Subcutaneous abdominal adipose tissue (tissue), 5 donors: Measurements from ENCODE around the gene DPH1.
"Not testable (repeated sequence)": the region's sequence is repeated elsewhere in the genome, so short reads cannot be mapped to it uniquely, and the experiment has no call there.

ENCODE experiments used
- H3K27ac ChIP-seq: one replicate; pipeline ENCODE4 v1.7.0; 2013; ENCODE audit warnings: low read depth, mild to moderate bottlenecking, inconsistent platforms, low read length, moderate library complexity
- H3K27me3 ChIP-seq, 5 donors: one replicate each; pipeline ENCODE4 v1.7.0; 2013; ENCODE audit warnings: low read length in 5 of 5, inconsistent platforms in 1 of 5; ENCODE audit not compliant: control insufficient read depth in 5 of 5, insufficient read depth in 4 of 5
- H3K36me3 ChIP-seq, 5 donors: one replicate each; pipeline ENCODE4 v1.7.0; 2013; ENCODE audit warnings: low read length in 5 of 5; ENCODE audit not compliant: control insufficient read depth in 5 of 5, insufficient read depth in 5 of 5
- H3K4me1 ChIP-seq, 5 donors: one replicate each; pipeline ENCODE4 v1.7.0; 2013; ENCODE audit warnings: low read length in 5 of 5, mild to moderate bottlenecking in 3 of 5, moderate library complexity in 1 of 5; ENCODE audit not compliant: control insufficient read depth in 5 of 5, insufficient read depth in 5 of 5
- H3K4me3 ChIP-seq, 5 donors: one replicate each; pipeline ENCODE4 v1.7.0; 2013; ENCODE audit warnings: low read length in 5 of 5, low read depth in 1 of 5
- H3K9ac ChIP-seq, 5 donors: one replicate each; pipeline ENCODE4 v1.7.0; 2013; ENCODE audit warnings: low read length in 5 of 5, mild to moderate bottlenecking in 4 of 5, moderate library complexity in 3 of 5
- H3K9me3 ChIP-seq, 5 donors: one replicate each; pipeline ENCODE4 v1.7.0; 2013; ENCODE audit warnings: low read length in 5 of 5; ENCODE audit not compliant: control insufficient read depth in 5 of 5
- donor health status: healthy.
- donor health status: healthy.
- donor health status: healthy.
- donor health status: healthy.
- donor health status: healthy.

Gene DPH1

GRCh38 chr17:2029911-2030778, at the start of gene DPH1:
Gene DPH1, plus strand, starts transcription at chr17:2030153. Its CDS starts 17 bp downstream, at chr17:2030170.
- H3K27ac ChIP-seq: peak within 1 kb of the TSS; percentile 67
- peak within 1 kb of the TSS; percentile 77 to 90 (median 88) for H3K9ac ChIP-seq
- H3K4me1 ChIP-seq: peaks cover 5 to 35% (median 32%) of the 10 kb centered on the region in 5 donors
- H3K27me3 ChIP-seq: peaks cover 0 to 7% (median 4%) of the 10 kb centered on the region in 5 donors
- peak within 1 kb of the TSS; percentile 96 to 99 (median 97) for H3K4me3 ChIP-seq
- H3K9me3 ChIP-seq: no peaks in the 10 kb centered on the region
- H3K36me3 ChIP-seq: peaks cover 0 to 10% (median 6%) of the 10 kb centered on the region in 5 donors

- H3K9ac ChIP-seq: no peak overlapping the region
- no peaks in the 10 kb centered on the region for H3K9me3 ChIP-seq
- peaks cover 1 to 33% (median 16%) of the 10 kb centered on the region in 5 donors for H3K4me1 ChIP-seq
- no peak overlapping the region for H3K4me3 ChIP-seq
- H3K27ac ChIP-seq: no peak overlapping the region
- no peaks in the 10 kb centered on the region for H3K36me3 ChIP-seq
- peaks cover 0 to 14% (median 8%) of the 10 kb centered on the region in 5 donors for H3K27me3 ChIP-seq
These were observed 49.2 kb upstream of the DPH1 start for GRCh38 chr17:1980665-1981250.

GRCh38 chr17:1982793-1983366, 47.1 kb upstream of the DPH1 start:
- not testable (repeated sequence) for H3K36me3 ChIP-seq, H3K4me3 ChIP-seq, H3K9ac ChIP-seq, H3K27me3 ChIP-seq, H3K27ac ChIP-seq, H3K9me3 ChIP-seq
- H3K4me1 ChIP-seq: peaks cover 1 to 24% (median 12%) of the 10 kb centered on the region in 5 donors

- Histone ChIP-seq H3K4me3 (no peak overlapping the region), H3K9ac (no peak overlapping the region), H3K27me3 (no peaks in the 10 kb centered on the region), H3K36me3 (no peaks in the 10 kb centered on the region), H3K9me3 (no peaks in the 10 kb centered on the region), H3K27ac (no peak overlapping the region), H3K4me1 (peaks cover 0 to 8% (median 3%) of the 10 kb centered on the region in 5 donors)
These were observed 44.9 kb upstream of the DPH1 start for GRCh38 chr17:1985093-1985492.

- H3K27ac ChIP-seq: no peak overlapping the region
- H3K27me3 ChIP-seq: no peaks in the 10 kb centered on the region
- H3K4me1 ChIP-seq: peaks cover 0 to 6% (median 3%) of the 10 kb centered on the region in 5 donors
- H3K9ac ChIP-seq: no peak overlapping the region
- no peaks in the 10 kb centered on the region for H3K9me3 ChIP-seq
- H3K36me3 ChIP-seq: no peaks in the 10 kb centered on the region
- H3K4me3 ChIP-seq: no peak overlapping the region
These were observed 44.3 kb upstream of the DPH1 start for GRCh38 chr17:1985686-1986085.

GRCh38 chr17:1986783-1987451, 43.0 kb upstream of the DPH1 start:
- no peaks in the 10 kb centered on the region for H3K27me3 ChIP-seq
- H3K4me1 ChIP-seq: peaks cover 0 to 3% (median 0%) of the 10 kb centered on the region in 5 donors
- H3K9ac ChIP-seq: no peak overlapping the region
- no peak overlapping the region for H3K27ac ChIP-seq
- H3K4me3 ChIP-seq: no peak overlapping the region
- no peaks in the 10 kb centered on the region for H3K9me3 ChIP-seq
- no peaks in the 10 kb centered on the region for H3K36me3 ChIP-seq

GRCh38 chr17:1989135-1989534, 40.8 kb upstream of the DPH1 start:
- no peaks in the 10 kb centered on the region for H3K27me3 ChIP-seq
- H3K9ac ChIP-seq: no peak overlapping the region
- H3K27ac ChIP-seq: no peak overlapping the region
- H3K9me3 ChIP-seq: no peaks in the 10 kb centered on the region
- H3K36me3 ChIP-seq: no peaks in the 10 kb centered on the region
- no peak overlapping the region for H3K4me3 ChIP-seq
- H3K4me1 ChIP-seq: peaks cover 0 to 3% (median 0%) of the 10 kb centered on the region in 5 donors

- Histone ChIP-seq H3K4me1 (peaks cover 0 to 8% (median 3%) of the 10 kb centered on the region in 5 donors), H3K27ac (no peak overlapping the region), H3K9me3 (no peaks in the 10 kb centered on the region), H3K36me3 (no peaks in the 10 kb centered on the region), H3K9ac (no peak overlapping the region), H3K27me3 (no peaks in the 10 kb centered on the region), H3K4me3 (no peak overlapping the region)
These were observed 37.4 kb upstream of the DPH1 start for GRCh38 chr17:1992541-1992940.

GRCh38 chr17:1994707-1995106, 35.2 kb upstream of the DPH1 start:
- peaks cover 5 to 23% (median 15%) of the 10 kb centered on the region in 5 donors for H3K4me1 ChIP-seq
- H3K27me3 ChIP-seq: no peaks in the 10 kb centered on the region
- H3K9ac ChIP-seq: no peak overlapping the region
- H3K4me3 ChIP-seq: no peak overlapping the region
- no peak overlapping the region for H3K27ac ChIP-seq
- no peaks in the 10 kb centered on the region for H3K9me3 ChIP-seq
- H3K36me3 ChIP-seq: no peaks in the 10 kb centered on the region
